ENCODE results near the gene EFNB3. TPM values are rescaled to one million over a fixed set of nuclear protein-coding genes. Genes with fewer than 3 reads are reported as not detected.

The EFNB3 gene
- total and polyA plus RNA-seq, 7 donors = 0.28 to 1.0 (median 0.54) TPM; not detected in 2

GRCh38 chr17:7755095-7755890 lies 50.3 kb downstream of the EFNB3 start:
- DNase-seq = no peak
- TF ChIP-seq POLR2A (IDR thresholded peaks at IDR 0.05) (no peak), EP300 (IDR thresholded peaks at IDR 0.05) (no peak), POLR2AphosphoS5 (IDR thresholded peaks at IDR 0.05) (no peak)
- TF ChIP-seq, protein P1, sequence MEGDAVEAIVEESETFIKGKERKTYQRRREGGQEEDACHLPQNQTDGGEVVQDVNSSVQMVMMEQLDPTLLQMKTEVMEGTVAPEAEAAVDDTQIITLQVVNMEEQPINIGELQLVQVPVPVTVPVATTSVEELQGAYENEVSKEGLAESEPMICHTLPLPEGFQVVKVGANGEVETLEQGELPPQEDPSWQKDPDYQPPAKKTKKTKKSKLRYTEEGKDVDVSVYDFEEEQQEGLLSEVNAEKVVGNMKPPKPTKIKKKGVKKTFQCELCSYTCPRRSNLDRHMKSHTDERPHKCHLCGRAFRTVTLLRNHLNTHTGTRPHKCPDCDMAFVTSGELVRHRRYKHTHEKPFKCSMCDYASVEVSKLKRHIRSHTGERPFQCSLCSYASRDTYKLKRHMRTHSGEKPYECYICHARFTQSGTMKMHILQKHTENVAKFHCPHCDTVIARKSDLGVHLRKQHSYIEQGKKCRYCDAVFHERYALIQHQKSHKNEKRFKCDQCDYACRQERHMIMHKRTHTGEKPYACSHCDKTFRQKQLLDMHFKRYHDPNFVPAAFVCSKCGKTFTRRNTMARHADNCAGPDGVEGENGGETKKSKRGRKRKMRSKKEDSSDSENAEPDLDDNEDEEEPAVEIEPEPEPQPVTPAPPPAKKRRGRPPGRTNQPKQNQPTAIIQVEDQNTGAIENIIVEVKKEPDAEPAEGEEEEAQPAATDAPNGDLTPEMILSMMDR (IDR thresholded peaks at IDR 0.05) = no peak

DNA sequence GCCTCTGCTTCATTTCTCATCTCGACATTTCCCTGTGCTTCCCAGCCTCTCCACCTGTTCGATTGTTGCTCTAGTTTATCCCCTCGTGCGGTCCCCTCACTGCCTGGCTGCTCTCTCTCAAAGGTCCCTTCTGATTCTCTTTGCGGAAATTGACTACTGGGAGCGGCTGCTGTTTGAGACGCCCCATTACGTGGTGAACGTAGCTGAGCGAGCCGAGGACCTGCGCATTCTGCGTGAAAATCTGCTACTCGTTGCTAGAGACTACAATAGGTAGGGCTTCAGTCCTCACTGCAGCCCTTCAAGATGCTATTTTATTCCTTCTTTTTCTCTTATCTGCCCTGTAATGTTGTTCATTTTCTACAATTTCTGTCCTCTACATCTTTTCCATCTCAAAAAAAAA lies 52.0 kb downstream of the EFNB3 start:
- H3K9me3 ChIP-seq = no peaks in the 10 kb centered on the region
- H3K27ac ChIP-seq = no peak overlapping the region
- no peaks in the 10 kb centered on the region for H3K36me3 ChIP-seq
- WGBS, 2 donors = 93 to 94% methylated on average over 14 of the region's 14 CpGs
- no peak overlapping the region for H3K4me3 ChIP-seq
- H3K27me3 ChIP-seq = no peaks in the 10 kb centered on the region
- no peak for DNase-seq
- H3K4me1 ChIP-seq = no peaks in the 10 kb centered on the region
- intact Hi-C loops (cut with DNase I) = no loop called here
- TF ChIP-seq POLR2A (IDR thresholded peaks at IDR 0.05) (no peak), POLR2AphosphoS5 (IDR thresholded peaks at IDR 0.05) (no peak), EP300 (IDR thresholded peaks at IDR 0.05) (no peak)
- TF ChIP-seq, protein P1 (IDR thresholded peaks at IDR 0.05) = no peak

More at GRCh38 chr17:7755095-7755890, 50.3 kb downstream of the EFNB3 start:
- Histone ChIP-seq H3K27me3 (no peaks in the 10 kb centered on the region), H3K4me3 (no peak overlapping the region), H3K9me3 (no peaks in the 10 kb centered on the region), H3K36me3 (no peaks in the 10 kb centered on the region), H3K27ac (no peak overlapping the region), H3K4me1 (no peaks in the 10 kb centered on the region)
- intact Hi-C loops (cut with DNase I) = no loop called here
- 29 to 64% methylated on average over 9 of the region's 9 CpGs for WGBS, 2 donors

Other genes with a start within 250 kb of the EFNB3 start
- 10 to 100 TPM; 42.5 to 56.5 (median 45.3) TPM for gene ZBTB4, start 225.6 kb upstream of the EFNB3 start, total RNA-seq
- 10 to 100 TPM in 2 of 3 donors, 1 to 10 TPM in 1; 5.5 to 19.6 (median 12.0) TPM for gene ZBTB4, start 225.6 kb upstream of the EFNB3 start, polyA plus RNA-seq
- not detected for gene SLC35G6, start 223.8 kb upstream of the EFNB3 start, total RNA-seq
- not detected for gene SLC35G6, start 223.8 kb upstream of the EFNB3 start, polyA plus RNA-seq
- 10 to 100 TPM; 30.1 to 43.2 (median 36.5) TPM for gene POLR2A, start 220.8 kb upstream of the EFNB3 start, total RNA-seq
- 10 to 100 TPM in 2 of 3 donors, 1 to 10 TPM in 1; 7.2 to 51.1 (median 11.3) TPM for gene POLR2A, start 220.8 kb upstream of the EFNB3 start, polyA plus RNA-seq
- gene TNFSF12, start 156.1 kb upstream of the EFNB3 start, total RNA-seq = 100 to 1,000 TPM in 2 of 4 donors, 10 to 100 TPM in 2; 60.1 to 122 (median 91.8) TPM
- gene TNFSF12, start 156.1 kb upstream of the EFNB3 start, polyA plus RNA-seq = 10 to 100 TPM; 18.0 to 45.0 (median 26.1) TPM
- 10 to 100 TPM; 20.2 to 41.0 (median 24.5) TPM for gene TNFSF13, start 146.5 kb upstream of the EFNB3 start, total RNA-seq
- 100 to 1,000 TPM in 1 of 3 donors, 10 to 100 TPM in 2; 15.6 to 108 (median 21.0) TPM for gene TNFSF13, start 146.5 kb upstream of the EFNB3 start, polyA plus RNA-seq
- 10 to 100 TPM; 73.5 to 91.1 (median 81.1) TPM for gene SENP3, start 143.3 kb upstream of the EFNB3 start, total RNA-seq
- 10 to 100 TPM; 28.2 to 55.4 (median 35.6) TPM for gene SENP3, start 143.3 kb upstream of the EFNB3 start, polyA plus RNA-seq
- 10 to 100 TPM; 24.6 to 56.4 (median 37.0) TPM for gene CD68, start 125.6 kb upstream of the EFNB3 start, total RNA-seq
- gene CD68, start 125.6 kb upstream of the EFNB3 start, polyA plus RNA-seq = 100 to 1,000 TPM in 2 of 3 donors, 10 to 100 TPM in 1; 58.3 to 161 (median 118) TPM
- gene MPDU1, start 121.3 kb upstream of the EFNB3 start, total RNA-seq = 10 to 100 TPM; 38.5 to 67.1 (median 50.8) TPM
- gene MPDU1, start 121.3 kb upstream of the EFNB3 start, polyA plus RNA-seq = 100 to 1,000 TPM in 1 of 3 donors, 10 to 100 TPM in 2; 38.4 to 121 (median 45.3) TPM
- 10 to 100 TPM in 2 of 4 donors, 1 to 10 TPM in 2; 2.5 to 15.3 (median 10.5) TPM for gene SOX15, start 115.1 kb upstream of the EFNB3 start, total RNA-seq
- gene SOX15, start 115.1 kb upstream of the EFNB3 start, polyA plus RNA-seq = 1 to 10 TPM in 2 of 3 donors, not detected in 1; 1.2 TPM
- gene FXR2, start 90.3 kb upstream of the EFNB3 start, total RNA-seq = 10 to 100 TPM; 33.8 to 35.5 (median 34.6) TPM
- 10 to 100 TPM; 21.3 to 27.4 (median 21.6) TPM for gene FXR2, start 90.3 kb upstream of the EFNB3 start, polyA plus RNA-seq
- gene SAT2, start 77.4 kb upstream of the EFNB3 start, total RNA-seq = 100 to 1,000 TPM in 2 of 4 donors, 10 to 100 TPM in 2; 72.9 to 116 (median 99.2) TPM
- gene SAT2, start 77.4 kb upstream of the EFNB3 start, polyA plus RNA-seq = 100 to 1,000 TPM in 2 of 3 donors, 10 to 100 TPM in 1; 96.9 to 115 (median 107) TPM
- not detected for gene SHBG, start 75.1 kb upstream of the EFNB3 start, total RNA-seq
- 1 to 10 TPM in 1 of 3 donors, under 1 TPM in 1, not detected in 1; 0.34 to 1.2 TPM for gene SHBG, start 75.1 kb upstream of the EFNB3 start, polyA plus RNA-seq
- gene ATP1B2, start 54.3 kb upstream of the EFNB3 start, total RNA-seq = 1 to 10 TPM; 1.2 to 4.2 (median 1.5) TPM
- gene ATP1B2, start 54.3 kb upstream of the EFNB3 start, polyA plus RNA-seq = 1 to 10 TPM in 1 of 3 donors, under 1 TPM in 1, not detected in 1; 0.60 to 1.2 TPM
- gene TP53, start 17.7 kb upstream of the EFNB3 start, total RNA-seq = 10 to 100 TPM; 14.0 to 31.5 (median 15.9) TPM
- gene TP53, start 17.7 kb upstream of the EFNB3 start, polyA plus RNA-seq = 10 to 100 TPM; 14.4 to 45.3 (median 16.2) TPM
- gene WRAP53, start 16.7 kb upstream of the EFNB3 start, total RNA-seq = 10 to 100 TPM in 1 of 4 donors, 1 to 10 TPM in 3; 3.9 to 16.3 (median 4.8) TPM
- gene WRAP53, start 16.7 kb upstream of the EFNB3 start, polyA plus RNA-seq = 10 to 100 TPM in 1 of 3 donors, 1 to 10 TPM in 2; 3.6 to 15.5 (median 7.6) TPM
- gene DNAH2, start 12.5 kb downstream of the EFNB3 start, total RNA-seq = under 1 TPM in 3 of 4 donors, not detected in 1; under 0.01 to 0.36 (median 0.28) TPM
- under 1 TPM in 1 of 3 donors, not detected in 2; 0.32 TPM for gene DNAH2, start 12.5 kb downstream of the EFNB3 start, polyA plus RNA-seq
- 10 to 100 TPM in 1 of 4 donors, 1 to 10 TPM in 3; 6.1 to 11.6 (median 8.5) TPM for gene KDM6B, start 129.0 kb downstream of the EFNB3 start, total RNA-seq
- gene KDM6B, start 129.0 kb downstream of the EFNB3 start, polyA plus RNA-seq = 10 to 100 TPM in 1 of 3 donors, 1 to 10 TPM in 2; 5.5 to 19.4 (median 6.0) TPM
- gene TMEM88, start 149.9 kb downstream of the EFNB3 start, total RNA-seq = 10 to 100 TPM in 3 of 4 donors, 1 to 10 TPM in 1; 6.8 to 19.9 (median 10.5) TPM
- gene TMEM88, start 149.9 kb downstream of the EFNB3 start, polyA plus RNA-seq = 10 to 100 TPM in 1 of 3 donors, 1 to 10 TPM in 2; 2.4 to 11.4 (median 9.0) TPM
- gene NAA38, start 152.4 kb downstream of the EFNB3 start, total RNA-seq = 100 to 1,000 TPM in 3 of 4 donors, 10 to 100 TPM in 1; 92.4 to 206 (median 106) TPM
- gene NAA38, start 152.4 kb downstream of the EFNB3 start, polyA plus RNA-seq = 100 to 1,000 TPM in 2 of 3 donors, 10 to 100 TPM in 1; 99.4 to 148 (median 138) TPM
- gene CYB5D1, start 152.8 kb downstream of the EFNB3 start, total RNA-seq = 10 to 100 TPM in 2 of 4 donors, 1 to 10 TPM in 2; 7.1 to 14.4 (median 10.7) TPM
- gene CYB5D1, start 152.8 kb downstream of the EFNB3 start, polyA plus RNA-seq = 1 to 10 TPM; 4.2 to 8.6 (median 4.6) TPM
- 100 to 1,000 TPM in 3 of 4 donors, 10 to 100 TPM in 1; 97.2 to 147 (median 117) TPM for gene CHD3, start 183.6 kb downstream of the EFNB3 start, total RNA-seq
- gene CHD3, start 183.6 kb downstream of the EFNB3 start, polyA plus RNA-seq = 10 to 100 TPM; 33.8 to 88.9 (median 47.4) TPM
- gene RNF227, start 211.1 kb downstream of the EFNB3 start, total RNA-seq = 1 to 10 TPM; 3.2 to 4.5 (median 4.2) TPM
- gene RNF227, start 211.1 kb downstream of the EFNB3 start, polyA plus RNA-seq = 1 to 10 TPM in 2 of 3 donors, under 1 TPM in 1; 0.69 to 3.6 (median 1.8) TPM
- gene KCNAB3, start 224.7 kb downstream of the EFNB3 start, total RNA-seq = 1 to 10 TPM in 1 of 4 donors, under 1 TPM in 2, not detected in 1; 0.54 to 2.1 (median 0.66) TPM
- 1 to 10 TPM in 1 of 3 donors, under 1 TPM in 2; 0.60 to 5.5 (median 0.69) TPM for gene KCNAB3, start 224.7 kb downstream of the EFNB3 start, polyA plus RNA-seq
- gene TRAPPC1, start 226.7 kb downstream of the EFNB3 start, total RNA-seq = 10 to 100 TPM; 33.5 to 66.5 (median 45.7) TPM
- 100 to 1,000 TPM; 123 to 170 (median 123) TPM for gene TRAPPC1, start 226.7 kb downstream of the EFNB3 start, polyA plus RNA-seq
- 10 to 100 TPM; 11.8 to 40.4 (median 30.0) TPM for gene CNTROB, start 227.0 kb downstream of the EFNB3 start, total RNA-seq
- 10 to 100 TPM; 16.6 to 33.3 (median 16.8) TPM for gene CNTROB, start 227.0 kb downstream of the EFNB3 start, polyA plus RNA-seq

Data from sigmoid colon (tissue), 7 donors.